ENCODE measurements around the gene ELAVL2. TPM values are rescaled to one million over a fixed set of nuclear protein-coding genes. Genes with fewer than 3 reads are reported as not detected.

Gene ELAVL2
- total and polyA plus RNA-seq, 2 donors (not counting 3 experiments of a cell fraction or from before 2014, with no cell fraction given), result 0.06 to 0.20 TPM

DNA sequence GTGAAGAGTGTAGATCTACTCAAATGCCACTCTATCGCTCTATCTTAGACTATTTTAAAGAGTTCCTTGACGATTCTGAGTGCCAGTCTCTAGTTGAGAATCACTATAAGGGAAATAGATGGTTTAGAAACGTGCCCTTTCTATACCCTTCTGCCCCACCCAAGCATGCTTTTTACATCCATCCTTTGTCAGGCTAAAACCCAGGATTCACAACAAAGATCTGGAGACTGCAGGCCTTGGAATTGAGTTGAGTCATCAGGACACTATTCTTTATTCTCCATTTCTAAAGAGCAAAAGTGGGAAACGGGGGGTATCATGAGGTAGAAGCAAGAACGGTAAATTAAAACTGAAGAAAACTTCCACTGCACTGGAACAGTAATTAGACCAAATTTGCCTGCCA, 48.7 kb downstream of the ELAVL2 start:
- H3K9me1 ChIP-seq (replicated peaks; ENCODE audit: control insufficient read depth, extremely low read depth, insufficient read depth, low read length), result no peaks in the 10 kb centered on the region
- dilution Hi-C loops (cut with MboI; ENCODE audit: extremely low pct_ligation_motif_present, low sequenced_read_pairs), result no loop called here
- no peak overlapping the region for H2AFZ ChIP-seq (ENCODE audit: low read depth, low read length)
- no peak overlapping the region for H3K9ac ChIP-seq (replicated peaks; ENCODE audit: extremely low read depth, insufficient read depth, low read length)
- DNase-seq (ENCODE audit: low read depth, low spot score), result no peak
- H4K20me1 ChIP-seq (replicated peaks; ENCODE audit: control insufficient read depth, extremely low read depth, insufficient read depth, low read length), result no peaks in the 10 kb centered on the region
- no peaks in the 10 kb centered on the region for H3K27me3 ChIP-seq (ENCODE audit: control insufficient read depth in 2 of 2, insufficient read depth in 2 of 2, low read length in 2 of 2)
- CTCF ChIA-PET, result no interaction called here
- H3K9me3 ChIP-seq (replicated peaks; ENCODE audit: control insufficient read depth, insufficient read depth, low read length), result no peaks in the 10 kb centered on the region
- H3K4me3 ChIP-seq (replicated peaks in 1 of 3; ENCODE audit: insufficient read depth in 1 of 3, low read depth in 1 of 3, low read length in 3 of 3), result no peak overlapping the region
- POLR2A ChIA-PET, result no interaction called here
- TF ChIP-seq POLR2A (IDR thresholded peaks at IDR 0.05; ENCODE audit: low read depth, low read length), result no peak
- H3K27ac ChIP-seq (ENCODE audit: insufficient read depth, low read depth, low read length), result no peak overlapping the region
- intact Hi-C loops (cut with micrococcal nuclease), result no loop called here
- no peaks in the 10 kb centered on the region for H3K4me1 ChIP-seq (ENCODE audit: control insufficient read depth, extremely low read depth, insufficient read depth, low read length)
- H3K36me3 ChIP-seq (ENCODE audit: control insufficient read depth in 2 of 2, extremely low read depth in 1 of 2, insufficient read depth in 2 of 2, low read length in 2 of 2), result no peaks in the 10 kb centered on the region
- no TSS peak for BruUV-seq (replicated peaks)
- FAIRE-seq, result no peak
- no peak overlapping the region for H3K4me2 ChIP-seq (ENCODE audit: insufficient read depth, low read length)
- no peaks in the 10 kb centered on the region for H3K79me2 ChIP-seq (ENCODE audit: control insufficient read depth, insufficient read depth, low read length)

DNA sequence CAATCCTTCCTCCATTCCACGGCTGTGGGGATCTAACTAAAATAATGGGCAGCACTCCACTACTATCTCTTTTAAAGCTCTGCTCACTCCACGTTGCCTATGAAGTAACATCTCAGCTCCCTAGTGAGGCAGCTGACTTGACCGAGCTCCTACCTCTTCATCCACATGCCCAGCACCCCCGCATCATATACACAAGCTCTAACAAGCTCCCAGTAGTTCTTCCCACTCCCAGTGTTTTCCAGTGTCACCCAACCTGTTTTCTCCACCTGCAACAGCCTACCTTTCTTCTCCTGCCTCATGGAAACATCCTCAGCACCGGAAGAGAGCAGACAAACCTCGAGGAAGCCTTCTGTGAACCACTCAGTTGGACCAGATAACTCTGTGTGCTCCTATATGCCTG, 50.5 kb downstream of the ELAVL2 start:
- no peaks in the 10 kb centered on the region for H3K36me3 ChIP-seq (ENCODE audit: control insufficient read depth in 2 of 2, extremely low read depth in 1 of 2, insufficient read depth in 2 of 2, low read length in 2 of 2)
- H3K27ac ChIP-seq (ENCODE audit: insufficient read depth, low read depth, low read length), result no peak overlapping the region
- no TSS peak for BruUV-seq (replicated peaks)
- POLR2A ChIA-PET, result no interaction called here
- H3K9me1 ChIP-seq (replicated peaks; ENCODE audit: control insufficient read depth, extremely low read depth, insufficient read depth, low read length), result no peaks in the 10 kb centered on the region
- H4K20me1 ChIP-seq (replicated peaks; ENCODE audit: control insufficient read depth, extremely low read depth, insufficient read depth, low read length), result no peaks in the 10 kb centered on the region
- H3K4me1 ChIP-seq (ENCODE audit: control insufficient read depth, extremely low read depth, insufficient read depth, low read length), result no peaks in the 10 kb centered on the region
- H3K4me2 ChIP-seq (ENCODE audit: insufficient read depth, low read length), result no peak overlapping the region
- DNase-seq (ENCODE audit: low read depth, low spot score) (no peak), FAIRE-seq (no peak)
- dilution Hi-C loops (cut with MboI; ENCODE audit: extremely low pct_ligation_motif_present, low sequenced_read_pairs), result no loop called here
- no peak overlapping the region for H2AFZ ChIP-seq (ENCODE audit: low read depth, low read length)
- CTCF ChIA-PET, result no interaction called here
- no peaks in the 10 kb centered on the region for H3K27me3 ChIP-seq (ENCODE audit: control insufficient read depth in 2 of 2, insufficient read depth in 2 of 2, low read length in 2 of 2)
- no peaks in the 10 kb centered on the region for H3K79me2 ChIP-seq (ENCODE audit: control insufficient read depth, insufficient read depth, low read length)
- TF ChIP-seq POLR2AphosphoS5 (IDR thresholded peaks at IDR 0.05; ENCODE audit: insufficient read depth, low read depth, low read length), result no peak
- TF ChIP-seq JUN (IDR thresholded peaks at IDR 0.05; ENCODE audit: borderline replicate concordance, insufficient read depth, insufficient read length, low read depth), result no peak
- no peak for TF ChIP-seq MYC (IDR thresholded peaks at IDR 0.05; ENCODE audit: low read depth, low read length)
- no peak for TF ChIP-seq CTCF (IDR thresholded peaks at IDR 0.05; ENCODE audit: extremely low read depth in 1 of 2, insufficient read depth in 1 of 2, low read depth in 1 of 2, low read length in 2 of 2)
- TF ChIP-seq EZH2 (IDR thresholded peaks at IDR 0.05; ENCODE audit: borderline replicate concordance, low read depth, low read length, severe bottlenecking), result no peak
- TF ChIP-seq, protein P1, sequence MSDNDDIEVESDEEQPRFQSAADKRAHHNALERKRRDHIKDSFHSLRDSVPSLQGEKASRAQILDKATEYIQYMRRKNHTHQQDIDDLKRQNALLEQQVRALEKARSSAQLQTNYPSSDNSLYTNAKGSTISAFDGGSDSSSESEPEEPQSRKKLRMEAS (IDR thresholded peaks at IDR 0.05; ENCODE audit: insufficient read depth, insufficient read length), result no peak
- intact Hi-C loops (cut with micrococcal nuclease), result no loop called here
- H3K4me3 ChIP-seq (replicated peaks in 1 of 3; ENCODE audit: insufficient read depth in 1 of 3, low read depth in 1 of 3, low read length in 3 of 3), result no peak overlapping the region
- no peak overlapping the region for H3K9ac ChIP-seq (replicated peaks; ENCODE audit: extremely low read depth, insufficient read depth, low read length)
- H3K9me3 ChIP-seq (replicated peaks; ENCODE audit: control insufficient read depth, insufficient read depth, low read length), result no peaks in the 10 kb centered on the region

Data from endothelial cell of umbilical vein (primary cell).